Right kidney (tissue), 1 donor: Measurements from ENCODE around the gene ABLIM1.

ENCODE experiments used
- DNase-seq: peaks from one replicate; pipeline ENCODE4 v3.0.0-alpha.2; 2016

Gene ABLIM1

DNA sequence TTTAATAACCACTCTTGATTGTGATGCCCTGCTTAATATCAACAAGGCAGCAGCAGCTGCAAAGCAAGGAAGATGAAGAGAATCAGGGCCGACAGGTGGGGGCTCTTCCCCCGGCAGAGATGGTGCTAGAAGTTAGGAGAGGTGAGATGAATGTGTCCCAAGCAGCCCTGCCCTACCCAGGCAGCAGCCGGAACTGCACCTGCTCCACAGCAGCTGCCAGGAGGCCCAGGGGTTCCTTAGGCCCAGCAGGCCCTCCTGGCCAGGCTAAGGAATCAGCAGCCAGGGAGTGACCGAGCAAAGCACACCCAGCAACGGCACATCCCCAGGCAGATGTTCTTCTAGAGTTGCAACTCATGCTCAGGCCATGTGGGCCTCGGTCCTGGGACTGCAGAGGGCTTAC lies 271.6 kb downstream of the ABLIM1 start:
- DNase-seq = no peak

DNA sequence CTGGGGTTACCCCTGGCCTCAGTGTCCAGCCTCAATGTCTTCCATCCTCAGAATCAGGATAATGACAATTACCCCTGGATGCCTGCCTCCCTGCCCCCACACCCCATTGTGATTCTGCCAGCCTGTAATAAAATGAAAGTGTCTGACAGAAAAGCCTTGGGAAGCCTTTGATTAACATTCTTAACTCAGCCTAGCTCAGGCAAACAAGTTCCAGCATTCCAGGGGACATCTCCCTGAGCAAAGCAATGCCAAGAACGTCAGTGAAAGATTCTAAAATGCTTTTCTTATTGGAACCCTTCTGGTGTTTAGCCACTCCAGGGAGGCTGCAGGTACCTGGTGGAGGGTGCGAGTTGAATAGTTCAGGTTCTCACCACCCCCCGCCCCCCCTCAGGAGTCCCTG lies 272.5 kb downstream of the ABLIM1 start:
- no peak for DNase-seq

DNA sequence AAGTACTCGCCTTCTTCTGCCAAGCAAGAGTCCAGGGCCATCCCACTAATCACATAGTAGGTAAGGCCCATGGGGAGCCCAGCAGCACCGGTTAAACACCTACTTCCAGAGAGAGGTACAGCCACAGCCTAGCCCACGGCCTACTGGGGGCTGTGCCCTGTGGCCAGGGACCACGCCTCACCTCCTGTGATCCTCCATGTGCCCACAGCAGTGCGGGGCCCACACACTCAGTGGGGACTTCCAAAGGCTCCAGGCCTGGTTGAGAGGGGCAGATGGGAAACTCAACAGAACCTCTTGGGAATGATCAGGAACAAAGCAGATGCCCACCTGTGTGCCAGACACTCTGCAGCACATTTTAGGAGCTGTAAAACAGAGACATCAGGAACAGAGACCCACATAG lies 273.5 kb downstream of the ABLIM1 start:
- DNase-seq = no peak

DNA sequence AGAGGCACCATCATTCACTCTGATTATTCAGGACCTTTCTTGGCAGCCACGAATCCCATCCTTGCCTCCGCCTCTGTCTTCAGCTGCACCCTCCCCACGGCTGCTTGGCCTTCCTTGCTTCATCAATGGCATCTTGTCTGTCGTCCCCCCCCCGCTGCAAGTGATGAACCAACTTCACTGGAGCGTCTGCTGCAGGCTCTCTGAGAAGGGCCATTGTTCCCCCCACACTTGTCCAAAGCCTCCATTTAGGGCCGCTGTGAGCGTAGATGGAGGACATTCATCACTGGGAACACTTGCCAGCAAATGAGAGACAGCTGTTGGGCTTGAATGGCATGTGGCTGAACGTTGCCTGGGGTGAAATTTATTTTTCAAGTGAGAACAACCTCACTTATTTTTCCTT lies 273.9 kb downstream of the ABLIM1 start:
- DNase-seq = no peak
